Measurements from ENCODE around the gene LEO1. TPM values are rescaled to one million over a fixed set of nuclear protein-coding genes. Genes with fewer than 3 reads are reported as not detected.

The LEO1 gene
- total and polyA plus RNA-seq, 10 of the 15 experiments (the other 5 are each of a cell fraction or from before 2014, with no cell fraction given) = 13.6 to 50.6 (median 32.4) TPM

GRCh38 chr15:52010633-52011595 is 39.3 kb upstream of the LEO1 start (continued):
- TF ChIP-seq HSF1 (IDR thresholded peaks at IDR 0.05; ENCODE audit: low read depth, low read length) (no peak), ASH2L (IDR thresholded peaks at IDR 0.05; ENCODE audit: borderline replicate concordance, low read depth) (no peak), POLR2AphosphoS5 (IDR thresholded peaks at IDR 0.05; ENCODE audit: low read length) (0 out of 2 replicates have a peak, but pooled peaks have one; percentile 41), POU2F2 (IDR thresholded peaks at IDR 0.05; ENCODE audit: borderline replicate concordance, low read depth, low read length) (peak; percentile 36; the same call in 1 of the 3 replicates), RUNX3 (IDR thresholded peaks at IDR 0.05; ENCODE audit: low read length) (peak; percentile 30; the same call in 1 of the 2 replicates), E2F8 (IDR thresholded peaks at IDR 0.05; ENCODE audit: low read depth, partially characterized antibody) (no peak), BACH1 (IDR thresholded peaks at IDR 0.05; ENCODE audit: borderline replicate concordance) (peak; percentile 10; the same call in 1 of the 2 replicates), SMAD1 (IDR thresholded peaks at IDR 0.05; ENCODE audit: low read depth, partially characterized antibody) (peak; percentile 57), IRF5 (IDR thresholded peaks at IDR 0.05; ENCODE audit: borderline replicate concordance) (no peak), JUNB (IDR thresholded peaks at IDR 0.05) (peak; percentile 53), SMARCA5 (IDR thresholded peaks at IDR 0.05) (0 out of 2 replicates have a peak, but pooled peaks have one; percentile 10), MTA2 (IDR thresholded peaks at IDR 0.05; ENCODE audit: low read depth) (no peak), IKZF1 (conservative IDR thresholded peaks at IDR 0.05) (no peak), BCL3 (IDR thresholded peaks at IDR 0.05; ENCODE audit: borderline replicate concordance, insufficient read depth, low read depth, low read length, poor library complexity, severe bottlenecking) (peak; percentile 36), YBX1 (IDR thresholded peaks at IDR 0.05) (no peak), NR2C1 (IDR thresholded peaks at IDR 0.05) (no peak), SIN3A (IDR thresholded peaks at IDR 0.05; ENCODE audit: low read depth, low read length) (no peak)
- TF ChIP-seq, protein P1, sequence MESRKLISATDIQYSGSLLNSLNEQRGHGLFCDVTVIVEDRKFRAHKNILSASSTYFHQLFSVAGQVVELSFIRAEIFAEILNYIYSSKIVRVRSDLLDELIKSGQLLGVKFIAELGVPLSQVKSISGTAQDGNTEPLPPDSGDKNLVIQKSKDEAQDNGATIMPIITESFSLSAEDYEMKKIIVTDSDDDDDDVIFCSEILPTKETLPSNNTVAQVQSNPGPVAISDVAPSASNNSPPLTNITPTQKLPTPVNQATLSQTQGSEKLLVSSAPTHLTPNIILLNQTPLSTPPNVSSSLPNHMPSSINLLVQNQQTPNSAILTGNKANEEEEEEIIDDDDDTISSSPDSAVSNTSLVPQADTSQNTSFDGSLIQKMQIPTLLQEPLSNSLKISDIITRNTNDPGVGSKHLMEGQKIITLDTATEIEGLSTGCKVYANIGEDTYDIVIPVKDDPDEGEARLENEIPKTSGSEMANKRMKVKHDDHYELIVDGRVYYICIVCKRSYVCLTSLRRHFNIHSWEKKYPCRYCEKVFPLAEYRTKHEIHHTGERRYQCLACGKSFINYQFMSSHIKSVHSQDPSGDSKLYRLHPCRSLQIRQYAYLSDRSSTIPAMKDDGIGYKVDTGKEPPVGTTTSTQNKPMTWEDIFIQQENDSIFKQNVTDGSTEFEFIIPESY (IDR thresholded peaks at IDR 0.05) = 0 out of 2 replicates have a peak, but pooled peaks have one; percentile 51
